ENCODE results near the gene OR5P2.
"Not testable (repeated sequence)": the region's sequence is repeated elsewhere in the genome, so short reads cannot be mapped to it uniquely, and the experiment has no call there.

OR5P2 gene, protein sequence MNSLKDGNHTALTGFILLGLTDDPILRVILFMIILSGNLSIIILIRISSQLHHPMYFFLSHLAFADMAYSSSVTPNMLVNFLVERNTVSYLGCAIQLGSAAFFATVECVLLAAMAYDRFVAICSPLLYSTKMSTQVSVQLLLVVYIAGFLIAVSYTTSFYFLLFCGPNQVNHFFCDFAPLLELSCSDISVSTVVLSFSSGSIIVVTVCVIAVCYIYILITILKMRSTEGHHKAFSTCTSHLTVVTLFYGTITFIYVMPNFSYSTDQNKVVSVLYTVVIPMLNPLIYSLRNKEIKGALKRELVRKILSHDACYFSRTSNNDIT

GRCh38 chr11:7796842-7797241, at the start of gene OR5P2:
Gene OR5P2 (minus strand): TSS chr11:7796942. CDS start chr11:7796942, 0 bp downstream.
- DNase-seq (ENCODE audit: low spot score), result no peak

- DNase-seq (ENCODE audit: low spot score), result no peak
Measured at GRCh38 chr11:7846003-7846402, 49.3 kb upstream of the OR5P2 start.

GRCh38 chr11:7844986-7845385, 48.2 kb upstream of the OR5P2 start:
- no peak for DNase-seq (ENCODE audit: low spot score)

DNA sequence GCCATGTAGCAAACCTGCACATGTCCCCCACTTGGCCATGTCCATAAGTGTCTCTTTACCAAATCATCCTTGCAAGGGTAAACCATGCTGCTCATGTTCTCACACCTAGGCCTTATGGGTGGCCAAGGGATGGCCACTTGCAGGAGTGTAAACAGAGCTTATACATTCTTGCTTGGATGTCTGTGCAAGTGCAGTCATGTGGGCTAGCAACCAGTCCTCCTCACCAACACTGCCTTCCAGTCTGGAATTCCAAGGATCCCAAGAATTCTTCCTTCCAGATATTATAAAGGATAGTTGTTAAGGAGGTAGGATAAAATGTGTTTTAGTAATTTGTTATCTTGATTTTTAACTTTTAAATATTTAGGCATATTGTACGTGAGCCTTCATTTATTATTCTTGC, 47.8 kb upstream of the OR5P2 start:
- no peak for DNase-seq (ENCODE audit: low spot score)

- DNase-seq (ENCODE audit: low spot score), result no peak
Measured at GRCh38 chr11:7840578-7840977, 43.8 kb upstream of the OR5P2 start.

DNA sequence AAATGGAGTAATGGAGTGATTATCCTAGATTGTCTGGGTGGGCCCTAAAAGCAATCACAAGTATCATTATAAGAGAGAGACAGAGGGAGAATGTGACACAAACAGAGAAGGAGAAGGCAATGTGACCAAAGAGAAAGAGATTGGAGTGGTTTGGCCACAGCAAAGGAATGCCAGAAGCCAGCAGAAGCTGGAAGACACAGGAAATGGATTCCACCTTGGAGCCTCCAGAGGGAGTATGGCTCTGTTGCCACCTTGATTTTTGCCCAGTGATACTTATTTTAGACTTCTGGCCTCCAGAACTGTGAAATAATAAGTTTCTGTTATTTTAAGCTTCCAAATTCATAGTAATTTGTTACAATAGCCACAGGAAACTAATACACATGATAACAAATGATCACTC, 36.8 kb upstream of the OR5P2 start:
- no peak for DNase-seq (ENCODE audit: low spot score)

GRCh38 chr11:7830740-7831139, 34.0 kb upstream of the OR5P2 start, which contains the start of gene OR5P3:
Gene OR5P3 (minus strand): TSS chr11:7830840.
- DNase-seq (ENCODE audit: low spot score), result no peak

DNA sequence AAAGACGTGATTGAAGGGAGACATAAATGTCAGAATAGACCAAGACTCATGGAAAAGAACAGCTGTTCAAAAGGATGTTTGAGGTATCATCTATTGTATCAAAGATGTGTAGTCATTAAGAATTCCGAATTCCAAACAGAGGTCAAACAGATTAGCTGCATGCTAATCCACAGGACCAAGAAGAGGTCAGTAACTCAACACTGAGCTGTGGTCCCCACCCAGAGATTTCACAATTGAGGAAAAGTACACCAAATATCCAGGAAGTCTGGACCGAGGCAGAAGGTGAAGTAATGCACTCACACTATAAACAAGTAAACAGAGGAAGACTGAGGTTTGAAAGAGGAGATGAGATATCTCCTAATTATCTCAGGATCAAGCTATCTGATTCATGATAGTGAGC, 29.6 kb upstream of the OR5P2 start:
- no peak for DNase-seq (ENCODE audit: low spot score)

DNA sequence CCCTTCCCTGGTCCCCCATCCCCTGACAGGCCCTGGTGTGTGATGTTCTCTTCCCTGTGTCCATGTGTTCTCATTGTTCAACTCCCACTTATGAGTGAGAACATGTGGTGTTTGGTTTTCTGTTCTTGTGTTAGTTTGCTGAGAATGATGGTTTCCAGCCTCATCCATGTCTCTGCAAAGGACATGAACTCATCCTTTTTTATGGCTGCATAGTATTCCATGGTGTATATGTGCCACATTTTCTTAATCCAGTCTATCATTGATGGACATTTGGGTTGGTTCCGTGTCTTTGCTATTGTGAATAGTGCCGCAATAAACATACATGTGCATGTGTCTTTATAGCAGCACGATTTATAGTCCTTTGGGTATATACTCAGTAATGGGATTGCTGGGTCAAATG, 23.7 kb upstream of the OR5P2 start:
- DNase-seq (ENCODE audit: low spot score), result not testable (repeated sequence)

DNA sequence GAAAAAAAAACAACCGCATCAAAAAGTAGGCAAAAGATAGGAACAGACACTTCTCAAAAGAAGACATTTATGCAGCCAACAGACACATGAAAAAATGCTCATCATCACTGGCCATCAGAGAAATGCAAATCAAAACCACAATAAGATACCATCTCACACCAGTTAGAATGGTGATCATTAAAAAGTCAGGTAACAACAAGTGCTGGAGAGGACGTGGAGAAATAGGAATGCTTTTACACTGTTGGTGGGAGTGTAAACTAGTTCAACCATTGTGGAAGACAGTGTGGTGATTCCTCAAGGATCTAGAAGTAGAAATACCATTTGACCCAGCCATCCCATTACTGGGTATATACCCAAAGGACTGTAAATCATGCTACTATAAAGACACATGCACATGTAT, 18.2 kb upstream of the OR5P2 start:
- not testable (repeated sequence) for DNase-seq (ENCODE audit: low spot score)

GRCh38 chr11:7810301-7810700, 13.6 kb upstream of the OR5P2 start:
- not testable (repeated sequence) for DNase-seq (ENCODE audit: low spot score)

DNA sequence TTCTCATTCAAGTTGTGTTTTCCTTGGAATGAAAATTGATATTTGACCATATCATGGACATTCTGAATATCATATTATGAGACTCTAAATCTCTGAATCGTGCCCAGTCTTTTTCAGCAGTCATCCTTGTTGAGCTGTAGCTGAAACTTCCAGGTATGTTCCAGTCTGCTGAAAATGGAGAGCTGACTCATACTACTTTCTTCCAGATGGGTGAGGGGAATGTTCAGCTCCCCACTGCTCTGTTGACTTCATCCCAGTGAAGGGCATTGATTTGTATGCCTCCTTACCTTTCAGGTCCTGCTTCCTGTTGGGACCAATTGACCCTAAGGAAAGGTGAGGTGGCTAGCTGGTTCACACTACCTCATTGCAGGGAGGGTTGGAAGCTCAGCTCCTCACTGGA, 3.5 kb downstream of the OR5P2 start:
- DNase-seq (ENCODE audit: low spot score), result no peak

- DNase-seq (ENCODE audit: low spot score), result no peak
Measured at GRCh38 chr11:7787239-7787638, 9.5 kb downstream of the OR5P2 start.

GRCh38 chr11:7775689-7776088, 21.1 kb downstream of the OR5P2 start:
- DNase-seq (ENCODE audit: low spot score), result no peak

- not testable (repeated sequence) for DNase-seq (ENCODE audit: low spot score)
Measured at GRCh38 chr11:7764301-7764700, 32.4 kb downstream of the OR5P2 start.

- DNase-seq (ENCODE audit: low spot score), result no peak
Measured at GRCh38 chr11:7759010-7759409, 37.7 kb downstream of the OR5P2 start.

DNA sequence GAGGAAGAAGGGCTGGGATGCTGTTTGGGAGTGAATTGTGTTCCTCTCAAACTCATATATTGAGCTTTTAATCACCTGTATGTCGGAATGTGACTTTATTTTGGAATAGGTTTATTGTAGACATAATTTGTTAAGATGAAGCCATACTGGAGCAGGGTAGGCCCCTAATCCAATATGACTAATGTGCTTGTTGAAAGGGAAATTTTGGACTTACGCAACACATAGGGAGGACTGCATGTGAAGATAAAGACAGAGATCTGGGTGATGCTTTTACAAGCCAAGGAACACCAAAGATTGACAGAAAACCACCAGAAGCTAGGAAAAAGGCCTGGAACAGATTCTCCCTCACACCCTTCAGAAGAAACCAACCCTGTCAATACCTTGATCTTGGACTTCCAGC, 47.3 kb downstream of the OR5P2 start:
- no peak for DNase-seq (ENCODE audit: low spot score)
